ENCODE data around the gene SFT2D1.

DNA sequence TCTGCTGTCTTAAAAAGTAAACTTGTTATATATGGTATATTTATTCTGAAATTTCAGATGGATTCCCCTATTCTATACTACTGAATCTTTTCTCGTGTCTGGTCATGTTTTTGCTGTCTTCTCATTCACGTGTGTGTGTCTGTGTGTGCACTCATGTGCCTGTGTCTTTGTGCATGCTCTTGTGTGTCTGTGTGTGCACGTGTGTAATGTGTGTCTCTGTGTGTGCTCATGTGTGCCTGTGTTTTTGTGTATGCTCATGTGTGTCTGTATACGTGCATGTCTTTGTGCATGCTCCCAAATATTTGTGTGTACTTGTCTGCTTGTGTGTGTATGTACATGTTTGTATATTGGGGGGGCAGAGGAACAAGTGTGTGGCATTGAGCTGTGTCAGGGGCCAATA is 68.2 kb downstream of the SFT2D1 start:
- no peak for TF ChIP-seq POLR2A (IDR thresholded peaks at IDR 0.05)
- TF ChIP-seq, protein P1, sequence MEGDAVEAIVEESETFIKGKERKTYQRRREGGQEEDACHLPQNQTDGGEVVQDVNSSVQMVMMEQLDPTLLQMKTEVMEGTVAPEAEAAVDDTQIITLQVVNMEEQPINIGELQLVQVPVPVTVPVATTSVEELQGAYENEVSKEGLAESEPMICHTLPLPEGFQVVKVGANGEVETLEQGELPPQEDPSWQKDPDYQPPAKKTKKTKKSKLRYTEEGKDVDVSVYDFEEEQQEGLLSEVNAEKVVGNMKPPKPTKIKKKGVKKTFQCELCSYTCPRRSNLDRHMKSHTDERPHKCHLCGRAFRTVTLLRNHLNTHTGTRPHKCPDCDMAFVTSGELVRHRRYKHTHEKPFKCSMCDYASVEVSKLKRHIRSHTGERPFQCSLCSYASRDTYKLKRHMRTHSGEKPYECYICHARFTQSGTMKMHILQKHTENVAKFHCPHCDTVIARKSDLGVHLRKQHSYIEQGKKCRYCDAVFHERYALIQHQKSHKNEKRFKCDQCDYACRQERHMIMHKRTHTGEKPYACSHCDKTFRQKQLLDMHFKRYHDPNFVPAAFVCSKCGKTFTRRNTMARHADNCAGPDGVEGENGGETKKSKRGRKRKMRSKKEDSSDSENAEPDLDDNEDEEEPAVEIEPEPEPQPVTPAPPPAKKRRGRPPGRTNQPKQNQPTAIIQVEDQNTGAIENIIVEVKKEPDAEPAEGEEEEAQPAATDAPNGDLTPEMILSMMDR (IDR thresholded peaks at IDR 0.05) = no peak
